ENCODE results near the gene SLC28A3. TPM values are rescaled to one million over a fixed set of nuclear protein-coding genes. Genes with fewer than 3 reads are reported as not detected.
"Not testable (repeated sequence)": the region's sequence is repeated elsewhere in the genome, so short reads cannot be mapped to it uniquely, and the experiment has no call there.

The SLC28A3 gene, protein sequence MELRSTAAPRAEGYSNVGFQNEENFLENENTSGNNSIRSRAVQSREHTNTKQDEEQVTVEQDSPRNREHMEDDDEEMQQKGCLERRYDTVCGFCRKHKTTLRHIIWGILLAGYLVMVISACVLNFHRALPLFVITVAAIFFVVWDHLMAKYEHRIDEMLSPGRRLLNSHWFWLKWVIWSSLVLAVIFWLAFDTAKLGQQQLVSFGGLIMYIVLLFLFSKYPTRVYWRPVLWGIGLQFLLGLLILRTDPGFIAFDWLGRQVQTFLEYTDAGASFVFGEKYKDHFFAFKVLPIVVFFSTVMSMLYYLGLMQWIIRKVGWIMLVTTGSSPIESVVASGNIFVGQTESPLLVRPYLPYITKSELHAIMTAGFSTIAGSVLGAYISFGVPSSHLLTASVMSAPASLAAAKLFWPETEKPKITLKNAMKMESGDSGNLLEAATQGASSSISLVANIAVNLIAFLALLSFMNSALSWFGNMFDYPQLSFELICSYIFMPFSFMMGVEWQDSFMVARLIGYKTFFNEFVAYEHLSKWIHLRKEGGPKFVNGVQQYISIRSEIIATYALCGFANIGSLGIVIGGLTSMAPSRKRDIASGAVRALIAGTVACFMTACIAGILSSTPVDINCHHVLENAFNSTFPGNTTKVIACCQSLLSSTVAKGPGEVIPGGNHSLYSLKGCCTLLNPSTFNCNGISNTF
- under 1 TPM; 0.06 to 0.11 TPM for total RNA-seq

DNA sequence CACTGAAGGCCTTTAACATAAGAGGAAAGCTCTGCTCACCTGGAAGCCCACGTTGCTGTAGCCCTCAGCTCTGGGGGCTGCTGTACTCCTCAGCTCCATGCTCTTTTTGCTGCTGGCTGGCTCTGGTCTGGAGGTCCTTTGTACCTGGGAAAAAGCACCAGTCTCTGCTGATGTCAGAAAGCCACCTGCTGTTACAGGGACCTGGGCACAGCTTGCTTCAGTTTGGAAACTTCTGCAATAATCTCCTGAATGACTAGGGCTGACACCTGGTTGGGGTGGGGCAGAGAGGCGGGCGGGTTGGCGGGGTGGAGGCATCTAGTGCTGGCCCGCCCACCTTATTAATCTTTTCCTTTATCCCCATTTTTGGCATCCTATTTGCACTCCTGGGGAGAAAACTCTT, at the start of gene SLC28A3:
Gene SLC28A3 (minus strand): TSS at position 224 of the 400 bp plus-strand sequence. CDS start 125 bp downstream, at position 99.
- ATAC-seq (ENCODE audit: low read depth) (no peak), DNase-seq (no peak)
- Mint-ChIP-seq H3K9me3 (no peaks in the 10 kb centered on the region), H3K27ac (no peak within 1 kb of the TSS), H3K4me1 (no peaks in the 10 kb centered on the region), H3K36me3 (no peaks in the 10 kb centered on the region), H3K4me3 (no peak within 1 kb of the TSS), H3K27me3 (peaks cover 15% of the 10 kb centered on the region)
- POLR2A ChIA-PET = no interaction called here

DNA sequence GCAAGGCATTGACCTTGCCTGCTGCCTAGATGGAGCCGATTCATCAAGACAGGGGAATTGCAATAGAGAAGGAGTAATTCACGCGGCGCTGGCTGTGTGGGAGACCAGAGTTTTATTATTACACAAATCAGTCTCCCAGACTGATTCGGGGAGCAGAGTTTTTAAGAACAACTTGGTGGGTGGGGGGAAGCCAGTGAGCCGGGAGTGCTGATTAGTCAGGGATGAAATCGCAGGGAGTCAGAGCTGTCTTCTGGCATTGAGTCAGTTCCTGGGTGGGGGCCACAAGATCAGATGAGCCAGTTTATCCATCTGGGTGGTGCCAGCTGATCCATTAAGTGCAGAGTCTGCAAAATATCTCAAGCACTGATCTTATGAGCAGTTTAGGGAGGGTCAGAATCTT, 49.7 kb upstream of the SLC28A3 start:
- ATAC-seq (ENCODE audit: low read depth); H3K27ac Mint-ChIP-seq; H3K9me3 Mint-ChIP-seq; H3K27me3 Mint-ChIP-seq; H3K36me3 Mint-ChIP-seq; H3K4me3 Mint-ChIP-seq; DNase-seq; H3K4me1 Mint-ChIP-seq; POLR2A ChIA-PET: not testable (repeated sequence)

DNA sequence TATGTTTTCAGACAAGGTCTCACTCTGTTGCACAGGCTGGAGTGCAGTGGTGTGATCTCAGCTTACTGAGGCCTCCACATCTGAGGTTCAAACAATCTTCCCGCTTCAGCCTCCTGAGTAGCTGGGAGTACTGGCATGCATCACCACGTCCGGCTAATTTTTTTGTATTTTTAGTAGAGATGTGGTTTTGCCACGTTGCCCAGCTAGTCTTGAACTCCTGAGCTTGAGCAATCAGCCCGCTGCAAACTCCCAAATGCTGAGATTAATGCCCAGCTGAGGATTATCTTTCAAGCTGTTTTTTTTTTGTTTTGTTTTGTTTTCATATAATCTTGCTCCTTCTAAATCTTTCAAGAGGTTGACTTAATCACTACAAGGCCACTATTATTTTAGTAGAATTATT, 47.3 kb upstream of the SLC28A3 start:
- ATAC-seq (ENCODE audit: low read depth) (no peak), DNase-seq (no peak)
- Mint-ChIP-seq H3K4me1 (no peaks in the 10 kb centered on the region), H3K27me3 (peaks cover 2% of the 10 kb centered on the region), H3K27ac (no peak overlapping the region), H3K4me3 (no peak overlapping the region), H3K9me3 (no peaks in the 10 kb centered on the region), H3K36me3 (no peaks in the 10 kb centered on the region)
- POLR2A ChIA-PET = no interaction called here

DNA sequence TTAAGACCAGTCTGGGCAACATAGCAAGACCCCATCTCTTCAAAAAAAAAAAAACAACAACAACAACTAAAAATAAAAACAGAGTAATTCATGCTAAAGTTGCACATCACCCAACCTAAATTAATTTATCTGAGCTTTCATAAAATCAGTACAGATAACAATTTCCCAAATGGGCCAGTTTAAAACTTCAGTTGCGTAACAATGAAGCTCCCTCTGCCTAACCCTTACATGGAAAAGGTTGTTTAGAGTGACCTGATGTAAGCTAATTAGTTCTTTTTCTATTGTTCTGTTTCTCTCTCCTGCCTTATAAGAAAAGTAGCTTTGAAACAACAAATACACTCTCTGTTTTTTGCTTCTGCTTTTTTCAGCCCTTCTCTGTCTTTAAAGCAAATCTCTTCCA, 46.2 kb upstream of the SLC28A3 start:
- no peaks in the 10 kb centered on the region for H3K4me1 Mint-ChIP-seq
- H3K27ac Mint-ChIP-seq = no peak overlapping the region
- ATAC-seq (ENCODE audit: low read depth) (no peak), DNase-seq (no peak)
- no peak overlapping the region for H3K4me3 Mint-ChIP-seq
- H3K27me3 Mint-ChIP-seq = peaks cover 2% of the 10 kb centered on the region
- POLR2A ChIA-PET = no interaction called here
- H3K36me3 Mint-ChIP-seq = no peaks in the 10 kb centered on the region
- H3K9me3 Mint-ChIP-seq = no peaks in the 10 kb centered on the region

DNA sequence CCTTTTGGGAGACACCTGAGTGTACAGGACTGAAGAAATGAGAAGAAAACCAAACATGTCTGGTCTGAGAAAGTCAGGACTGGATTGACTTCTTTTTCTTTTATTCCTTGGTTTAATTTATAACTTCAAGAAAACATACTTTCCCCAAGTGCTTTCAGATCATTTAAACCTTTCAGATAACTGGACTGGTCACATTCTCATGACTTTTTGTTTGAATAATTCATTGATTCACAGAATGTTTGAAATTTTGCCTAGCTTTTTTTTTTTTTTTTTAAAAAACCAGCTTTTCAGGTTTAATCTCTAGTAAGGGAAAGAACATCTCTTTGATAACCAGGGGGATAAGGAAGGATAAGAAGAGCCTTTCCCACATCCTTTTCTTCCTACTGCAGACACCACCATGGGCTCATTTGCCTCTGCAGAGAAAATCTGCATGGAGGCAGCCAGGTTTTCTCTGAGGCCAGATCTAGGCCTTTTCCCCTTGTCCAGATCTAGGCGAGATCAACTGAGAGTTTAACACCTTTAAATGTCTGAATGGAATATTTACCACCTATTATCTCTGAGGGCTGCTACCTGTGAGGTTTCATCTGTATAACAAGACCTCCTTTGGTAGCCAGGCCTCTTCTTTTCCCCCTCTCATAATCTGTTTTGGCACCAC, 45.0 kb upstream of the SLC28A3 start:
- no peak overlapping the region for H3K27ac Mint-ChIP-seq
- H3K4me1 Mint-ChIP-seq = no peaks in the 10 kb centered on the region
- POLR2A ChIA-PET = no interaction called here
- H3K4me3 Mint-ChIP-seq = no peak overlapping the region
- ATAC-seq (ENCODE audit: low read depth) = no peak
- no peaks in the 10 kb centered on the region for H3K27me3 Mint-ChIP-seq
- H3K9me3 Mint-ChIP-seq = no peaks in the 10 kb centered on the region
- no peaks in the 10 kb centered on the region for H3K36me3 Mint-ChIP-seq
- no peak for DNase-seq

DNA sequence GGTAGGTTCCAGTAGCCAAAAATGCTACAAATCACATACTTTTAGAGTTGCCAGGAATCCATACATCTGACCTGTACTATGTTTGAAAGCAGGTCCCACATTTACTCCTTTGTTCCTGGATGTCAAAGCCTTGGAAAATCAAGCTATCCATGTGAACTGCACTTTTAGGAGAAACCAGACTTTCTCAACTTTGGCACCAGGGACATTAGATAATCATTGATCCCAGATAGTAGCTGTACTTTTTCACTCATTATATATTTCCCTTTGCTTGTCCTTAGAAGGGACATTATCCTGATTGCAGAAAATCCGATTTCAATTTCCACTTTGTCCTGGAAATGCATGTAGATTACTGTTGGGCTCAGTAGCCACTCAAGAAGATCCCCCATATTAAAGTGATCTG, 44.1 kb upstream of the SLC28A3 start:
- DNase-seq (no peak), ATAC-seq (ENCODE audit: low read depth) (no peak)
- Mint-ChIP-seq H3K9me3 (no peaks in the 10 kb centered on the region), H3K36me3 (no peaks in the 10 kb centered on the region), H3K27ac (no peak overlapping the region), H3K4me1 (no peaks in the 10 kb centered on the region), H3K27me3 (peaks cover 2% of the 10 kb centered on the region), H3K4me3 (no peak overlapping the region)
- POLR2A ChIA-PET = no interaction called here

DNA sequence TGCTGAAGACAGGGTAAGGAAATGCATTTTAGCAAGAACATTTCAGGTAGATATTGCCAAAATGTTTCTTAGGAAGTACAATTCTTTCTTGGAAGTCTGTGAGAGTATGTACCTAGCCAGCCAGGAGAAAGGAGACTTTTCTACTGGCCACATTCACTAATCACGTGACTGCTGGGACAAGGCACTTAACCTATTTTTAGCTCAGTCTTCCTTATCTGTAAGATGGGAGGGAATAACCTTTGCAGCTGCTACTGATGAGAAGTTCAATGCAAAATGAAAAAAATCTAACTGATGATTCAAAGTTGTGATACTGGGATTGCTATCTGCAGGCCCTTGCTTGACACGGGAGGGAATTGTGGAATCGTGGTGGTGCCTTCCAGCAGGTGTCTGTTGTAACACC, 42.6 kb upstream of the SLC28A3 start:
- Mint-ChIP-seq H3K27ac (no peak overlapping the region), H3K36me3 (no peaks in the 10 kb centered on the region), H3K27me3 (peaks cover 6% of the 10 kb centered on the region), H3K4me1 (no peaks in the 10 kb centered on the region), H3K9me3 (no peaks in the 10 kb centered on the region), H3K4me3 (no peak overlapping the region)
- ATAC-seq (ENCODE audit: low read depth) (no peak), DNase-seq (no peak)
- POLR2A ChIA-PET = no interaction called here

DNA sequence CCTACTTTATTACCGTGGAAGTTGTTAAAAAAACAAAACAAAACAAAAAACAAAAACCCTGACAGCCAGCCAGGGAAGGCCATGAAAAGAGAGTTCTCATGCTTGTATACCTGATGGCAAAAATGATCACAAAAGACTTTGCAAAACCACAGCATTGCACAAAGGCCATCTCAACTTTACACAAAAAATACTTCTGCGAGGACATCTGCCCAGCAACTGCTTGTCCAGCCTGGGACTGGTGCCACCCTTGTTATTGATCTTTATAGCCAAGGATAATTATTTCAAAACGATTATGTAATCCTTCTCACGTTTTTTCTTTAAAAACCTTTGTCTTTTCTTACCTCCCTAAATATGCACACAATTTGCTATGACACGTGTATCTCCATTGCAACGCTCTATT, 42.2 kb upstream of the SLC28A3 start:
- no peak overlapping the region for H3K4me3 Mint-ChIP-seq
- ATAC-seq (ENCODE audit: low read depth) (no peak), DNase-seq (no peak)
- no peaks in the 10 kb centered on the region for H3K9me3 Mint-ChIP-seq
- H3K27ac Mint-ChIP-seq = no peak overlapping the region
- H3K27me3 Mint-ChIP-seq = peaks cover 6% of the 10 kb centered on the region
- POLR2A ChIA-PET = no interaction called here
- H3K4me1 Mint-ChIP-seq = no peaks in the 10 kb centered on the region
- H3K36me3 Mint-ChIP-seq = no peaks in the 10 kb centered on the region

DNA sequence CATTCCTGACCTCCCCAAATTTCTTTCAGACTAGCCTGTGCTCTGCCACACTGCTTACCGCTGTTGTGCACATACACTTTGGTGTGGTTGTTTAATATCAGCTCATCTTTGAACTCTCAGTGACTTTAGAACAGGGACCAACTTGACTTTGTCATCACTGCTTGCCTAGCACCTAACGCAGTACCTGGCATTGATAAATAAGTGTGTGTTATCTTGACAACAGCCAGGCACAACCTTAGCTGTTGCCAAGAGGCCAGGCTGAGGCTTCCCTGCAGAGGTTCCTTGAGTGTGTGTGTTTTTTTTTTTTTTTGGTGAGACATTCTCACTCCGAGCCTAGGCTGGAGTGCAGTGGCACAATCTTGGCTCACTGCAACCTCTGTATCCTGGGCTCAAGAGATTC, 41.0 kb upstream of the SLC28A3 start:
- no peaks in the 10 kb centered on the region for H3K36me3 Mint-ChIP-seq
- peaks cover 11% of the 10 kb centered on the region for H3K27me3 Mint-ChIP-seq
- POLR2A ChIA-PET = no interaction called here

DNA sequence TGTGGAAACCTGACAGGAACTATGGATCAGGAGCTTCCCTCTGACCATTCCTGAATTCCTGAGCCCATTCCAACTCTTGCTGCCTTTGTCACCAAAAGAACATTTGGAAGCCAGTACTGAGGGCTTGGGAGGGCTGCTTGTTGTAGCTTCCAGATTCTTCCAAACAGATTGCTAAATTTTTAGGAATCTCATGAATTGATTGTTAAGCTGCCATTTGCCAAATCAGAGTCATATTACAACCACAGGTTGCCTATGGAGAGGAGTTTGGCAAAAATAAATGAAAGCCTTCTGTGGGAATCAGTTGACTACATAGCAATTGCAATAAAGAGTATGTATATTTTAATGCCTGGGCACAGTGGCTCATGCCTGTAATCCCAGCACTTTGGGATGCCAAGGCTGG, 39.2 kb upstream of the SLC28A3 start:
- Mint-ChIP-seq H3K36me3 (no peaks in the 10 kb centered on the region), H3K27ac (no peak overlapping the region), H3K4me1 (no peaks in the 10 kb centered on the region), H3K4me3 (no peak overlapping the region), H3K9me3 (no peaks in the 10 kb centered on the region), H3K27me3 (peaks cover 11% of the 10 kb centered on the region)
- no peak for ATAC-seq (ENCODE audit: low read depth)
- DNase-seq = no peak
- POLR2A ChIA-PET = no interaction called here

More for the DNA sequence above, 41.0 kb upstream of the SLC28A3 start:
- ATAC-seq (ENCODE audit: low read depth) (no peak), DNase-seq (no peak)
- no peak overlapping the region for H3K27ac Mint-ChIP-seq
- H3K4me1 Mint-ChIP-seq = no peaks in the 10 kb centered on the region
- H3K4me3 Mint-ChIP-seq = no peak overlapping the region
- no peaks in the 10 kb centered on the region for H3K9me3 Mint-ChIP-seq

DNA sequence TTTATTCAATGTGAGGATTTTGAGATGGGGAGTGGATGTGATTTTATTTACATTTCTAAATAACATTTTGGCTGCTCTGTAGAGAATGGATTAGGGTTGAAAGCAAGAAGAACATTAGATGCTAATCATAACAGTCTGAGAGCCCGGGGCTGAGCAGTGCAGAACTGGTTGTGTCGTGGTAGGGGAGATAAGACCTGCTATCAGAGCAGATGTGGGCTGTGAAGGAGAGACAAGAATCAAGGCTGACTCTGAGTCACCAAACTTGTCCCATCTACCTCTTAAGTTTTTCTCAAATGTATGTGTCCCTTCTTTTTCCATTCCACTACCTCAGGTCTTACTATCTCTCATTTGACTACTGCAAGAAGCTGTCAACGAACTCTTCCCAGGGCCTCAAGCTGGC, 35.4 kb upstream of the SLC28A3 start:
- POLR2A ChIA-PET = no interaction called here
- DNase-seq (no peak), ATAC-seq (ENCODE audit: low read depth) (no peak)
- Mint-ChIP-seq H3K4me3 (no peak overlapping the region), H3K4me1 (no peaks in the 10 kb centered on the region), H3K27ac (no peak overlapping the region), H3K36me3 (no peaks in the 10 kb centered on the region), H3K27me3 (peaks cover 17% of the 10 kb centered on the region), H3K9me3 (no peaks in the 10 kb centered on the region)

DNA sequence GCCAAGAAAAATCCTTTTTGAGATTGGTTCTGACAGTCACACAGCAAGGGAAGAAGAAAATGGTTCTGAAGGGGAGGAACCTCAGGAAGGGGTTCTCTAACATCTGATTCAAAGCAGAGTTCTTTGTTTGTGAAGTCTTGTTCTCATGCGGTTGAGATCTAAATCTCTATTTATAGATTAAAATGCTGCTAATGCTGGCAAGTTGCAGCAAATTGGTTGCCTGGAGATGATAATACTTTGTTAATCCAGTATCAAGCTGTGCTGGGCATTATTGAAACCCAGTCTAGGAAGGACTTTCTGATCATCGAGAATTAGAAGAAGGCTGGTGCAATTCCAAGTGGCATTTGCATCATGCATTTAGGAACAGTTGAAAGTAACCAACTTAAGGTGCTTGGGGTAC, 34.0 kb upstream of the SLC28A3 start:
- no peaks in the 10 kb centered on the region for H3K9me3 Mint-ChIP-seq
- POLR2A ChIA-PET = no interaction called here
- DNase-seq (no peak), ATAC-seq (ENCODE audit: low read depth) (no peak)
- no peaks in the 10 kb centered on the region for H3K4me1 Mint-ChIP-seq
- H3K36me3 Mint-ChIP-seq = no peaks in the 10 kb centered on the region
- no peak overlapping the region for H3K4me3 Mint-ChIP-seq
- peaks cover 14% of the 10 kb centered on the region for H3K27me3 Mint-ChIP-seq
- H3K27ac Mint-ChIP-seq = no peak overlapping the region

DNA sequence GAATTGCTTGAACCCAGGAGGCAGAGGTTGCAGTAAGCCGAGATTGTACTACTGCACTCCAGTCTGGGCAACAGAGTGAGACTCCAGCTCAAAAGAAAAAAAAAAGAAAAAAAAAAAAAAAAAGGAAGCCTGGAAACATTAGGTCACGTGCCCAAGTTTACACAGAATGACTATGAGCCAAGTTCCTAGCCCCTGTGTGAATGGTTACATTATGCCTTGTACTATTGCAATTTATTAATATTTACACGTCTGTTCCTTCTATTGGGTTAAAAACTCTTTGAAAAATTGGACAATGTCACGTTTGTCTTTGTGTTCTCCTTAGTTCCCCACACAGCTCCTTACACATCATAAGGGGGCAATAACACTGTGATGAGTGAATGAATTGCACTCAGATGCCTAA, 33.5 kb upstream of the SLC28A3 start:
- no peaks in the 10 kb centered on the region for H3K4me1 Mint-ChIP-seq
- H3K36me3 Mint-ChIP-seq = no peaks in the 10 kb centered on the region
- no peak overlapping the region for H3K27ac Mint-ChIP-seq
- H3K4me3 Mint-ChIP-seq = no peak overlapping the region
- no peak for DNase-seq
- peaks cover 11% of the 10 kb centered on the region for H3K27me3 Mint-ChIP-seq
- POLR2A ChIA-PET = no interaction called here
- no peaks in the 10 kb centered on the region for H3K9me3 Mint-ChIP-seq
- ATAC-seq (ENCODE audit: low read depth) = no peak

DNA sequence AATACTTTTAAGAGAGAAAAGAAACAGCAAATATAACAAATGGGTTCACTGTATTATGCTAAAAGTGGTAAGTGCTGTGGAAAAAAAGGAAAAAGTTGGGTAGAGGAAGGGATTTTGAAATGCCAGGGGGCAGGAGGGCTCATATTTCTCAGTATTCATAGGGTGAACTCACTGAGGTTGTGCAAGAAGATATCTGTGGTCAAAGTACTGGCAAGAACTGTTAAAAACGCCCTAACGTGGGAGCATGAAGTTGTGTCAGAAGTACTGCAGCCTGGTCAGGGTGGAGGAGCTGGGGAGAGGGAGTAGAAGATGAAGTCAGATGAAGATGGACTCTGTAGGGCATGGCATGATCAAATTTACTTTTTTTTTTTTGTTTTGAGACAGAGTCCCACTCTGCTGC, 31.2 kb upstream of the SLC28A3 start:
- H3K27ac Mint-ChIP-seq = no peak overlapping the region
- H3K27me3 Mint-ChIP-seq = peaks cover 7% of the 10 kb centered on the region
- no peaks in the 10 kb centered on the region for H3K36me3 Mint-ChIP-seq
- ATAC-seq (ENCODE audit: low read depth) (no peak), DNase-seq (no peak)
- no peaks in the 10 kb centered on the region for H3K9me3 Mint-ChIP-seq
- POLR2A ChIA-PET = no interaction called here
- H3K4me1 Mint-ChIP-seq = peaks cover 2% of the 10 kb centered on the region
- H3K4me3 Mint-ChIP-seq = no peak overlapping the region
